Measurements from ENCODE around the gene ATP1A3. TPM values are rescaled to one million over a fixed set of nuclear protein-coding genes. Genes with fewer than 3 reads are reported as not detected.
"Not testable (repeated sequence)": the region's sequence is repeated elsewhere in the genome, so short reads cannot be mapped to it uniquely, and the experiment has no call there.

The ATP1A3 gene
- total RNA-seq, 1 experiment from 2014 or later, result 4.0 TPM

GRCh38 chr19:42034640-42035391 is 40.8 kb upstream of the ATP1A3 start:
- H3K4me3 ChIP-seq (ENCODE audit: low read length), result peak overlapping the region; percentile 57; the same call in 1 of the 2 replicates
- H3K36me3 ChIP-seq (ENCODE audit: low read depth, low read length); H3F3A ChIP-seq (ENCODE audit: low read length, unreplicated experiment); H3K9me2 ChIP-seq (replicated peaks; ENCODE audit: low read length); H3K27me3 ChIP-seq (ENCODE audit: low read length); H3K79me2 ChIP-seq (ENCODE audit: low read length); H3K9me3 ChIP-seq (ENCODE audit: low read length); H3K9ac ChIP-seq (ENCODE audit: low read length); BruUV-seq (replicated peaks); H4K20me1 ChIP-seq (ENCODE audit: low read length): not testable (repeated sequence)
- peak overlapping the region; percentile 52; the same call in 1 of the 2 replicates for H2AFZ ChIP-seq (ENCODE audit: low read length)
- peak overlapping the region; percentile 58 for H3K4me2 ChIP-seq (ENCODE audit: low read length)
- ATAC-seq (peak; percentile 76), DNase-seq (peak; percentile 75)
- peaks cover 11% of the 10 kb centered on the region; the same call in 1 of the 2 replicates for H3K4me1 ChIP-seq (ENCODE audit: insufficient read depth, low read length)
- CTCF ChIA-PET, result interaction anchor here (0.5 to 0.7 kb wide), 7 partner anchors 15 to 1479 kb away, joined by 3 to 6 read pairs (median 4); partner anchors contain the start of genes RABAC1 and ZNF574
- intact Hi-C loops (cut with micrococcal nuclease), result loop anchor here (2.0 kb wide), 1 partner anchor 76 kb away; the partner anchor contains the start of gene RABAC1
- peak; percentile 74 for TF ChIP-seq CTCF (conservative IDR thresholded peaks at IDR 0.05; ENCODE audit: low read depth, low read length)
- H3K27ac ChIP-seq (ENCODE audit: low read length), result peak overlapping the region; percentile 53
- POLR2A ChIA-PET (ENCODE audit: unreplicated experiment), result interaction anchor here (0.6 kb wide), 1 partner anchor 16 kb away, joined by 19 read pairs; no protein-coding TSS in a partner anchor

DNA sequence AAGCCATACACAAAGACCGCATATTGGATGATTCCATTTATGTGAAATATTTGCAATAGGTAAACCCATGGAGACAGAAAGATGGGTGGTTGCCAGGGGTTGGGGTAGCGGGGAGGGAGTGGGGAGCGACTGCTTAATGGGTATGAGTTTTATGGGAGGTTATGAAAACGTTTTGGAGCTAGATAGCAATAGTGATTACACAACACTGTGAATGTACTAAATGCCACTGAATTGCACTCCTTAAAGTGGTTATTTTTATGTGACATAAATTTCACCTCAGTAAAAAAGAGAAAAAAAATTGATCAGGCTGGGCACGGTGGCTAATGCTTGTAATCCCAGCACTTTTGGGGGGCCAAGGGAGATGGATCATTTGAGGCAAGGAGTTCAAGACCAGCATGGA is 39.4 kb upstream of the ATP1A3 start:
- Histone ChIP-seq H4K20me1 (ENCODE audit: low read length) (no peaks in the 10 kb centered on the region), H3K4me3 (ENCODE audit: low read length) (no peak overlapping the region), H3K4me2 (ENCODE audit: low read length) (no peak overlapping the region), H3K9me3 (ENCODE audit: low read length) (no peaks in the 10 kb centered on the region), H3K27me3 (ENCODE audit: low read length) (no peaks in the 10 kb centered on the region), H3K79me2 (ENCODE audit: low read length) (no peaks in the 10 kb centered on the region), H3F3A (ENCODE audit: low read length, unreplicated experiment) (no peaks in the 10 kb centered on the region), H2AFZ (ENCODE audit: low read length) (no peak overlapping the region), H3K4me1 (ENCODE audit: insufficient read depth, low read length) (peaks cover 11% of the 10 kb centered on the region; the same call in 1 of the 2 replicates), H3K36me3 (ENCODE audit: low read depth, low read length) (no peaks in the 10 kb centered on the region), H3K27ac (ENCODE audit: low read length) (no peak overlapping the region), H3K9me2 (replicated peaks; ENCODE audit: low read length) (no peaks in the 10 kb centered on the region), H3K9ac (ENCODE audit: low read length) (no peak overlapping the region)
- no peak for DNase-seq
- POLR2A ChIA-PET (ENCODE audit: unreplicated experiment), result no interaction called here
- no peak for ATAC-seq
- BruUV-seq (replicated peaks), result no TSS peak
- CTCF ChIA-PET, result no interaction called here
- no peak for TF ChIP-seq EZH2phosphoT487 (IDR thresholded peaks at IDR 0.05; ENCODE audit: borderline replicate concordance, low read length)
- no peak for TF ChIP-seq EZH2 (IDR thresholded peaks at IDR 0.05; ENCODE audit: low read length, unreplicated experiment)
- TF ChIP-seq CTCF (conservative IDR thresholded peaks at IDR 0.05; ENCODE audit: low read depth, low read length), result no peak
- intact Hi-C loops (cut with micrococcal nuclease), result loop anchor here (2.0 kb wide), 1 partner anchor 37 kb away; no protein-coding TSS in a partner anchor

GRCh38 chr19:42032431-42032830 is 38.4 kb upstream of the ATP1A3 start:
- Histone ChIP-seq H3K79me2 (ENCODE audit: low read length) (no peaks in the 10 kb centered on the region), H3K4me2 (ENCODE audit: low read length) (no peak overlapping the region), H3K36me3 (ENCODE audit: low read depth, low read length) (no peaks in the 10 kb centered on the region; the same call in 1 of the 2 replicates), H3K27me3 (ENCODE audit: low read length) (no peaks in the 10 kb centered on the region), H3K9me3 (ENCODE audit: low read length) (no peaks in the 10 kb centered on the region), H3K9me2 (replicated peaks; ENCODE audit: low read length) (no peaks in the 10 kb centered on the region), H3K27ac (ENCODE audit: low read length) (peak overlapping the region; percentile 28; the same call in 1 of the 2 replicates), H3K9ac (ENCODE audit: low read length) (no peak overlapping the region), H3F3A (ENCODE audit: low read length, unreplicated experiment) (no peaks in the 10 kb centered on the region), H4K20me1 (ENCODE audit: low read length) (no peaks in the 10 kb centered on the region), H3K4me3 (ENCODE audit: low read length) (no peak overlapping the region), H3K4me1 (ENCODE audit: insufficient read depth, low read length) (peaks cover 11% of the 10 kb centered on the region; the same call in 1 of the 2 replicates), H2AFZ (ENCODE audit: low read length) (no peak overlapping the region)
- POLR2A ChIA-PET (ENCODE audit: unreplicated experiment), result no interaction called here
- intact Hi-C loops (cut with micrococcal nuclease), result loop anchor here (2.0 kb wide), 1 partner anchor 36 kb away; no protein-coding TSS in a partner anchor
- TF ChIP-seq CTCF (conservative IDR thresholded peaks at IDR 0.05; ENCODE audit: low read depth, low read length), result no peak
- no peak for TF ChIP-seq EZH2phosphoT487 (IDR thresholded peaks at IDR 0.05; ENCODE audit: borderline replicate concordance, low read length)
- TF ChIP-seq EZH2 (IDR thresholded peaks at IDR 0.05; ENCODE audit: low read length, unreplicated experiment), result no peak
- CTCF ChIA-PET, result no interaction called here
- DNase-seq (peak; percentile 80), ATAC-seq (peak; percentile 56)
- no TSS peak for BruUV-seq (replicated peaks)

All from PC-3 (cell line).